Inferior parietal cortex (tissue), 1 donor: ENCODE data around the gene MAGEB6.
"Not testable (repeated sequence)": the region's sequence is repeated elsewhere in the genome, so short reads cannot be mapped to it uniquely, and the experiment has no call there.

Experiments used
- DNase-seq: peaks from one replicate; pipeline ENCODE4 v3.0.0-alpha.2; 2016; ENCODE audit errors: extremely low spot score

The MAGEB6 gene

GRCh38 chrX:26192204-26192603, at the start of gene MAGEB6:
Gene MAGEB6, plus strand, starts transcription at chrX:26192440. Its CDS starts 1,407 bp downstream, at chrX:26193847.
- no peak for DNase-seq

DNA sequence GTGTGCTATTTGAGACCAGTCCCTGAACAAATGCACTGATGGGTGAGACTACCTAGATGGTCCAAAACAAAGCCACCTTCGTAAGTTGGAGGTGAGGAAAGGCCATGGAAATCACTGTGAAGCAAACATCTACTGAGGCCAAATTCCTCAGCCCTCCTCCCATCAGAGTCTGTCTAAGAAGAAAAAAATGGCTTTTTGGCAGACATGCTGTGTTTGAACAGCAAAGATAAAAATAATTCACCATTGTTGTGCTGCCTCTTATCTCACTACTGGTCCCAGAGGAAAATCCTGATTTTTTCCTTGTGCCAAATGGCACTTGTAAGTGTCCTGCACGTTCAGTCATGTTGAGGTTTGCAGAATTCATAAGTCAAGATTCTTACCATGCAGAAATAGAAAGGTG, 46.2 kb upstream of the MAGEB6 start:
- no peak for DNase-seq

GRCh38 chrX:26160301-26160700, 31.9 kb upstream of the MAGEB6 start, which contains the start of gene MAGEB6B:
Gene MAGEB6B, plus strand, starts transcription at chrX:26160601. Its CDS starts 0 bp downstream, at chrX:26160601.
- no peak for DNase-seq

DNA sequence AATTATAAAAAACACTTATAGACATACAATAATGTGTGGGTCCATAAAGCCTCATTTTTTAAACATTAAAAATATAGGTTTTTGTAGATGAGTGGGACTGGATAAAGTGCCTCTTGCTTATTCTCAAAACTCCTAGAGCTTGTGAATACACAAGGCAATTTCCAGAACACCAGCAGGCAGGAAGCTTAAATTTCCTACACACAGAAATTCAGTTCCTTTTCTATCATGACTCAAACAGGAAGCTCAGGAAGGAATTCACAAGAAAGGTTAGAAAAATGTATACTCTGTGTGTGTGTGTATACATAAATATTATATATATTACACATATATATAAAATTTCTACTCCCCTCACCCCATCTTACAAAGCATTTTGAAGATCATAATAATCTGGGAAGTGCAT, 11.3 kb downstream of the MAGEB6 start:
- DNase-seq = no peak

GRCh38 chrX:26204717-26205116, 12.5 kb downstream of the MAGEB6 start:
- not testable (repeated sequence) for DNase-seq

DNA sequence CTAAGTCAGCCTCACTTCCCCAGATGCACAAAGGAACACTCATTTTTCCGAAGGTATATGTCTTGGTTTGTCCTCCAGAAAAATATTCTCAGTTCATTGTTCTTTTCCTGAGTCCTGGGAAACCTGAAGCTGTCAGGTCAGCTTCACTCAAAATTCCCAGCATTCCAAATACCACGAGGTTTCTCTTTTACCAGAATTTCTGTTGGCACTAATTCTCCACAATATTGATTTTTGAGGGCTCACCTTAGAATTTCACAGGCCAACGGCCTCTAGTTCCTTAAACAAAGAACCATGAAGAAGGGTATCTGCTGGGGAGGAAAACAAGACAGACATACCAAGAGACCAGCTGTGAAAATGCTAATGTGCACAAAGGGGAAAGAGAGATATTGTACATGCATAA, 15.8 kb downstream of the MAGEB6 start:
- DNase-seq = no peak

- DNase-seq = no peak
Observed at GRCh38 chrX:26215869-26216268, 23.6 kb downstream of the MAGEB6 start, which contains the start of gene MAGEB5. Gene MAGEB5, plus strand, starts transcription at chrX:26216169. Its CDS starts 1,133 bp downstream, at chrX:26217302.

GRCh38 chrX:26219351-26219750, 27.1 kb downstream of the MAGEB6 start:
- DNase-seq = no peak

DNA sequence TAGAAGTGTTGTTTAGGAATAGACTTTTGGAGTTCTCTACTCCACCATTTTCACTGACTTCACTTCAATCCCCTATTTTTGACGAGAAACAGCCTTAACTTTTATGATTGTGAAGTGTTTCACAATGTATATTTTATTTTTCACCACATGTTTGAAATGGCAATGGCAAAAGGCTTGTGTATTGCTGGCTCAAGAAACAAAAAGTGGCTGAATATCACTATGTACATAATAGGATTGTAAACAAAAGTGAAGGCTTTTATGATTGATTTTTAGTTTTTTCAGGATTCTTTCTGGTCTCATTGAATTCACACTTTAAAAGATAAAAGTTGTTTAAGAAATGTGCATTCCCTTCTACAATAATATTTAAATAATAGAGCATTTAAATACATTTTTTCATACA, 41.9 kb downstream of the MAGEB6 start:
- DNase-seq = no peak
